Ishikawa (cell line): ENCODE results near the gene POU2F2.

Experiments
- CREB1 ChIP-seq: IDR thresholded peaks from 2 replicates; pipeline ENCODE4 v1.6.1; 2012; ENCODE audit warnings: low read depth
- EP300 ChIP-seq: IDR thresholded peaks from 2 replicates; pipeline ENCODE4 v1.6.1; 2012; ENCODE audit warnings: borderline replicate concordance
- TAF1 ChIP-seq: IDR thresholded peaks from 2 replicates; pipeline ENCODE4 v1.6.1; 2012; ENCODE audit warnings: low read depth, mild to moderate bottlenecking
- TEAD4 ChIP-seq: IDR thresholded peaks from 2 replicates; pipeline ENCODE4 v1.6.1; 2012
- YY1 ChIP-seq: IDR thresholded peaks from 2 replicates; pipeline ENCODE4 v1.6.1; 2012; ENCODE audit warnings: low read depth
- ZBTB7A ChIP-seq: IDR thresholded peaks from 2 replicates; pipeline ENCODE4 v1.6.1; 2012; ENCODE audit warnings: low read depth
- TF ChIP-seq, protein P1 (sequence below): IDR thresholded peaks from 2 replicates; pipeline ENCODE4 v1.6.1; 2012; ENCODE audit warnings: low read depth, mild to moderate bottlenecking
- TF ChIP-seq, protein P2 (sequence below): IDR thresholded peaks from 2 replicates; pipeline ENCODE4 v1.6.1; 2012

DNA sequence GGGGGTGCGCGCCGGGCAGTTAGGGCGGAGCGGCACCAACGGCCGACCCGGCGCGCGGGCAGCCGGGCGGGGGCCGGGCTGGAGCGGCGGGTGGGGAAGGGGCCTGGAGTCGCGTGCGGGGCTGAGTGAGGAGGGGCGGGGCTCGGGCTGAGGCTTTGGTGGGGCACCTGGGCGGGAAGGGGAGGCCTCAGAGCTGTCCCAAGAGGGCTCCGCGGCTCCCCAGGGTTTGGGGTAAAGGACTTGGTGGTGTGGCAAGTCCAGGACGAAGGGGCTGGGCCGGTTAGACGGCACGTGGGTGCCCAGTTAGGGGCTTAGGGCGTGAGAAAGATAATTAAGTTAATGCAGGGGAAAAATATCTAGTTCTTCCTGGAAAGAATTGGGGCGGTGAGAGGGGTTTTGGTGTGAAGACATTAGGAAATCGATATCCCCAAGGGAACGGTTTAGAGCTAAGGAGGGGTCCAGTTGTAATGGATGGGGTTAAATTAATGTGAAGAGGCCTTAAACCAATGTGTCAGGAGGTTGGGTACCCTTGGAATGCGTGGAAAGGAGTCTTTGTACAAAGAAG, 55.8 kb downstream of the POU2F2 start:
- TF ChIP-seq, protein P1, sequence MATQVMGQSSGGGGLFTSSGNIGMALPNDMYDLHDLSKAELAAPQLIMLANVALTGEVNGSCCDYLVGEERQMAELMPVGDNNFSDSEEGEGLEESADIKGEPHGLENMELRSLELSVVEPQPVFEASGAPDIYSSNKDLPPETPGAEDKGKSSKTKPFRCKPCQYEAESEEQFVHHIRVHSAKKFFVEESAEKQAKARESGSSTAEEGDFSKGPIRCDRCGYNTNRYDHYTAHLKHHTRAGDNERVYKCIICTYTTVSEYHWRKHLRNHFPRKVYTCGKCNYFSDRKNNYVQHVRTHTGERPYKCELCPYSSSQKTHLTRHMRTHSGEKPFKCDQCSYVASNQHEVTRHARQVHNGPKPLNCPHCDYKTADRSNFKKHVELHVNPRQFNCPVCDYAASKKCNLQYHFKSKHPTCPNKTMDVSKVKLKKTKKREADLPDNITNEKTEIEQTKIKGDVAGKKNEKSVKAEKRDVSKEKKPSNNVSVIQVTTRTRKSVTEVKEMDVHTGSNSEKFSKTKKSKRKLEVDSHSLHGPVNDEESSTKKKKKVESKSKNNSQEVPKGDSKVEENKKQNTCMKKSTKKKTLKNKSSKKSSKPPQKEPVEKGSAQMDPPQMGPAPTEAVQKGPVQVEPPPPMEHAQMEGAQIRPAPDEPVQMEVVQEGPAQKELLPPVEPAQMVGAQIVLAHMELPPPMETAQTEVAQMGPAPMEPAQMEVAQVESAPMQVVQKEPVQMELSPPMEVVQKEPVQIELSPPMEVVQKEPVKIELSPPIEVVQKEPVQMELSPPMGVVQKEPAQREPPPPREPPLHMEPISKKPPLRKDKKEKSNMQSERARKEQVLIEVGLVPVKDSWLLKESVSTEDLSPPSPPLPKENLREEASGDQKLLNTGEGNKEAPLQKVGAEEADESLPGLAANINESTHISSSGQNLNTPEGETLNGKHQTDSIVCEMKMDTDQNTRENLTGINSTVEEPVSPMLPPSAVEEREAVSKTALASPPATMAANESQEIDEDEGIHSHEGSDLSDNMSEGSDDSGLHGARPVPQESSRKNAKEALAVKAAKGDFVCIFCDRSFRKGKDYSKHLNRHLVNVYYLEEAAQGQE: no peak
- TF ChIP-seq ZBTB7A (no peak), CREB1 (no peak), TEAD4 (no peak), EP300 (no peak), YY1 (no peak), TAF1 (no peak)
- TF ChIP-seq, protein P2, sequence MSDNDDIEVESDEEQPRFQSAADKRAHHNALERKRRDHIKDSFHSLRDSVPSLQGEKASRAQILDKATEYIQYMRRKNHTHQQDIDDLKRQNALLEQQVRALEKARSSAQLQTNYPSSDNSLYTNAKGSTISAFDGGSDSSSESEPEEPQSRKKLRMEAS: no peak
